ENCODE measurements around the gene SCAMP5.

Gene SCAMP5

GRCh38 chr15:75065851-75066509, 70.6 kb downstream of the SCAMP5 start:
- H3K36me3 ChIP-seq (ENCODE audit: low read depth), result no peaks in the 10 kb centered on the region
- H3K27me3 ChIP-seq (ENCODE audit: insufficient read depth, poor library complexity, severe bottlenecking), result no peaks in the 10 kb centered on the region
- H3K4me1 ChIP-seq (ENCODE audit: insufficient read depth, poor library complexity, severe bottlenecking), result peaks cover 22% of the 10 kb centered on the region
- peak overlapping the region; percentile 20 for H3K27ac ChIP-seq (ENCODE audit: poor library complexity, severe bottlenecking)
- peak; percentile 58 for ATAC-seq (ENCODE audit: low read depth)
- TF ChIP-seq CTCF (IDR thresholded peaks at IDR 0.05; ENCODE audit: poor library complexity, severe bottlenecking), result no peak
- H3K9me3 ChIP-seq (ENCODE audit: severe bottlenecking), result no peaks in the 10 kb centered on the region
- no peak for DNase-seq (ENCODE audit: low spot score)
- no peak overlapping the region for H3K4me3 ChIP-seq (ENCODE audit: severe bottlenecking)

- no peaks in the 10 kb centered on the region for H3K36me3 ChIP-seq (ENCODE audit: low read depth)
- DNase-seq (ENCODE audit: low spot score) (no peak), ATAC-seq (ENCODE audit: low read depth) (peak; percentile 49; the same call in 2 of the 3 replicates)
- no peak for TF ChIP-seq CTCF (IDR thresholded peaks at IDR 0.05; ENCODE audit: poor library complexity, severe bottlenecking)
- H3K4me3 ChIP-seq (ENCODE audit: severe bottlenecking), result no peak overlapping the region
- no peaks in the 10 kb centered on the region for H3K27me3 ChIP-seq (ENCODE audit: insufficient read depth, poor library complexity, severe bottlenecking)
- H3K27ac ChIP-seq (ENCODE audit: poor library complexity, severe bottlenecking), result peak overlapping the region; percentile 20
- H3K4me1 ChIP-seq (ENCODE audit: insufficient read depth, poor library complexity, severe bottlenecking), result peaks cover 22% of the 10 kb centered on the region
- no peaks in the 10 kb centered on the region for H3K9me3 ChIP-seq (ENCODE audit: severe bottlenecking)
Measured at GRCh38 chr15:75067123-75067830, 71.9 kb downstream of the SCAMP5 start.

- no peaks in the 10 kb centered on the region for H3K36me3 ChIP-seq (ENCODE audit: low read depth)
- ATAC-seq (ENCODE audit: low read depth) (no peak), DNase-seq (ENCODE audit: low spot score) (no peak)
- peaks cover 22% of the 10 kb centered on the region for H3K4me1 ChIP-seq (ENCODE audit: insufficient read depth, poor library complexity, severe bottlenecking)
- no peaks in the 10 kb centered on the region for H3K27me3 ChIP-seq (ENCODE audit: insufficient read depth, poor library complexity, severe bottlenecking)
- no peak for TF ChIP-seq CTCF (IDR thresholded peaks at IDR 0.05; ENCODE audit: poor library complexity, severe bottlenecking)
- H3K9me3 ChIP-seq (ENCODE audit: severe bottlenecking), result no peaks in the 10 kb centered on the region
- no peak overlapping the region for H3K27ac ChIP-seq (ENCODE audit: poor library complexity, severe bottlenecking)
- no peak overlapping the region for H3K4me3 ChIP-seq (ENCODE audit: severe bottlenecking)
Measured at GRCh38 chr15:75068748-75069147, 73.4 kb downstream of the SCAMP5 start.

GRCh38 chr15:75069301-75069925, 74.0 kb downstream of the SCAMP5 start:
- Histone ChIP-seq H3K4me3 (ENCODE audit: severe bottlenecking) (no peak overlapping the region), H3K27ac (ENCODE audit: poor library complexity, severe bottlenecking) (no peak overlapping the region), H3K36me3 (ENCODE audit: low read depth) (no peaks in the 10 kb centered on the region), H3K27me3 (ENCODE audit: insufficient read depth, poor library complexity, severe bottlenecking) (no peaks in the 10 kb centered on the region), H3K9me3 (ENCODE audit: severe bottlenecking) (no peaks in the 10 kb centered on the region), H3K4me1 (ENCODE audit: insufficient read depth, poor library complexity, severe bottlenecking) (peaks cover 22% of the 10 kb centered on the region)
- no peak for ATAC-seq (ENCODE audit: low read depth)
- DNase-seq (ENCODE audit: low spot score), result no peak
- no peak for TF ChIP-seq CTCF (IDR thresholded peaks at IDR 0.05; ENCODE audit: poor library complexity, severe bottlenecking)
